H1 (cell line): ENCODE measurements around the gene A4GALT. TPM values are rescaled to one million over a fixed set of nuclear protein-coding genes. Genes with fewer than 3 reads are reported as not detected.

Experiments used
- CTCF ChIA-PET: fragments of 300-600 bp; sonication (Branson Sonifier 250); formaldehyde crosslinking; loops from one replicate; lab custom pipeline; 2021; ENCODE audit not compliant: partially characterized antibody; lab: Charles Lee
- POLR2A ChIA-PET: fragments of 300-600 bp; sonication (Branson Sonifier 250); formaldehyde crosslinking; loops from one replicate; lab custom pipeline; 2021; ENCODE audit warnings: inconsistent platforms; ENCODE audit not compliant: partially characterized antibody; lab: Charles Lee
- DNase-seq, 2 experiments: peaks; one replicate each; pipeline versions ENCODE4 v3.0.0 to v3.0.0-alpha.2; 2010 to 2022; ENCODE audit warnings: low spot score in 2 of 2, low read depth in 1 of 2, mixed read lengths in 1 of 2
- FAIRE-seq: peaks from 2 replicates; lab custom pipeline; 2011; peaks lifted over from hg19 to GRCh38; lab: Jason Lieb, UNC
- H2AFZ ChIP-seq: 2 replicates; pipeline ENCODE4 v1.8.1; 2012; ENCODE audit warnings: low read length, inconsistent platforms
- H2AK5ac ChIP-seq: 2 replicates; pipeline ENCODE4 v1.6.1; 2013; ENCODE audit warnings: low read depth, low read length
- H2BK120ac ChIP-seq: replicated peaks from 2 replicates; pipeline ENCODE3; 2013; ENCODE audit warnings: low read depth, low read length, inconsistent platforms
- H2BK12ac ChIP-seq: 2 replicates; pipeline ENCODE4 v1.6.1; 2013; ENCODE audit warnings: low read depth, low read length
- H2BK15ac ChIP-seq: 2 replicates; pipeline ENCODE4 v1.6.1; 2013; ENCODE audit warnings: low read length
- H2BK20ac ChIP-seq: 2 replicates; pipeline ENCODE4 v1.6.1; 2013; ENCODE audit warnings: low read length
- H2BK5ac ChIP-seq: 2 replicates; pipeline ENCODE4 v1.6.1; 2013; ENCODE audit warnings: low read depth, low read length
- H3K14ac ChIP-seq: 2 replicates; pipeline ENCODE4 v1.6.1; 2013; ENCODE audit warnings: inconsistent platforms; ENCODE audit not compliant: insufficient read length
- H3K18ac ChIP-seq: 2 replicates; pipeline ENCODE4 v1.6.1; 2013; ENCODE audit warnings: low read length; ENCODE audit errors: extremely low read depth
- H3K23ac ChIP-seq: 2 replicates; pipeline ENCODE4 v1.6.1; 2013; ENCODE audit warnings: inconsistent platforms; ENCODE audit not compliant: insufficient read length
- H3K23me2 ChIP-seq: 2 replicates; pipeline ENCODE4 v1.6.1; 2013; ENCODE audit warnings: low read depth, low read length
- H3K27ac ChIP-seq: 2 replicates; pipeline ENCODE4 v1.6.1; 2011; ENCODE audit warnings: low read depth, low read length, inconsistent platforms
- H3K27me3 ChIP-seq, 4 experiments: replicated peaks in 1 of 4; 1 replicate in 1 of 4; 2 replicates in 3 of 4; pipeline versions ENCODE4 v1.6.1 to v1.8.1; 2011 to 2013; ENCODE audit warnings: low read length in 3 of 4, mild to moderate bottlenecking in 3 of 4, inconsistent platforms in 2 of 4, mixed read lengths in 2 of 4, moderate library complexity in 1 of 4; ENCODE audit not compliant: control insufficient read depth in 3 of 4, insufficient read depth in 3 of 4; ENCODE audit errors: extremely low read depth in 1 of 4
- H3K36me3 ChIP-seq, 4 experiments: 2 replicates each; pipeline versions ENCODE4 v1.6.1 to v1.8.1; 2011 to 2013; ENCODE audit warnings: mild to moderate bottlenecking in 4 of 4, low read length in 3 of 4, moderate library complexity in 2 of 4, control low read depth in 1 of 4, inconsistent platforms in 1 of 4; ENCODE audit not compliant: insufficient read depth in 4 of 4, control insufficient read depth in 2 of 4
- H3K4ac ChIP-seq: replicated peaks from 2 replicates; pipeline ENCODE3; 2013; ENCODE audit warnings: low read length, low read depth, mixed read lengths, inconsistent platforms; ENCODE audit not compliant: insufficient read length
- H3K4me1 ChIP-seq, 4 experiments: replicated peaks in 1 of 4; 1 replicate in 1 of 4; 2 replicates in 3 of 4; pipeline versions ENCODE4 v1.6.1 to v1.8.1; 2011 to 2013; ENCODE audit warnings: low read length in 3 of 4, inconsistent platforms in 2 of 4, mixed read lengths in 1 of 4; ENCODE audit not compliant: insufficient read depth in 4 of 4, control insufficient read depth in 3 of 4
- H3K4me2 ChIP-seq, 2 experiments: 2 replicates each; pipeline versions ENCODE4 v1.6.1 to v1.8.1; 2011 to 2013; ENCODE audit warnings: low read depth in 2 of 2, low read length in 2 of 2, control low read depth in 1 of 2, inconsistent platforms in 1 of 2, mild to moderate bottlenecking in 1 of 2; ENCODE audit not compliant: insufficient read depth in 1 of 2
- H3K4me3 ChIP-seq, 4 experiments: fragments of 200-600, 300-600 bp in 1 of 4; sonication (generic), shearing (Covaris generic), sonication (Bioruptor Twin) in 1 of 4; 2 replicates each; pipeline versions ENCODE4 v1.5.1 to v1.8.1; 2011 to 2016; ENCODE audit warnings: low read length in 4 of 4, low read depth in 3 of 4, control low read depth in 2 of 4, inconsistent platforms in 2 of 4, mild to moderate bottlenecking in 2 of 4, mixed read lengths in 1 of 4, moderate library complexity in 1 of 4; ENCODE audit not compliant: insufficient read depth in 2 of 4; ENCODE audit errors: extremely low read depth in 1 of 4
- H3K56ac ChIP-seq: replicated peaks from 2 replicates; pipeline ENCODE3; 2013; ENCODE audit warnings: low read depth, mild to moderate bottlenecking, mixed read lengths, low read length, inconsistent platforms; ENCODE audit not compliant: insufficient read length
- H3K79me1 ChIP-seq: 2 replicates; pipeline ENCODE4 v1.6.1; 2013; ENCODE audit warnings: low read depth, low read length, control low read depth
- H3K79me2 ChIP-seq, 2 experiments: 2 replicates each; pipeline versions ENCODE4 v1.6.1 to v1.8.1; 2012 to 2013; ENCODE audit warnings: low read length in 2 of 2, mild to moderate bottlenecking in 2 of 2, inconsistent platforms in 1 of 2; ENCODE audit not compliant: insufficient read depth in 2 of 2, control insufficient read depth in 1 of 2
- H3K9ac ChIP-seq, 4 experiments: replicated peaks in 1 of 4; 1 replicate in 1 of 4; 2 replicates in 3 of 4; pipeline versions ENCODE4 v1.6.1 to v1.8.1; 2011 to 2013; ENCODE audit warnings: low read depth in 3 of 4, low read length in 3 of 4, control low read depth in 2 of 4, mild to moderate bottlenecking in 2 of 4, moderate library complexity in 2 of 4, inconsistent platforms in 1 of 4; ENCODE audit errors: extremely low read depth in 1 of 4
- H3K9me3 ChIP-seq, 2 experiments: 2 replicates each; pipeline versions ENCODE4 v1.6.1 to v1.8.1; 2012 to 2013; ENCODE audit warnings: mild to moderate bottlenecking in 2 of 2, moderate library complexity in 2 of 2, control low read depth in 1 of 2, inconsistent platforms in 1 of 2, low read depth in 1 of 2, low read length in 1 of 2, mixed read lengths in 1 of 2; ENCODE audit not compliant: insufficient read depth in 2 of 2
- H4K20me1 ChIP-seq, 2 experiments: replicated peaks in 1 of 2; 2 replicates each; pipeline versions ENCODE3 to v1.8.1; 2011 to 2013; ENCODE audit warnings: inconsistent platforms in 2 of 2, low read length in 2 of 2, mild to moderate bottlenecking in 1 of 2; ENCODE audit not compliant: insufficient read depth in 2 of 2, control insufficient read depth in 1 of 2
- H4K5ac ChIP-seq: 2 replicates; pipeline ENCODE4 v1.6.1; 2013; ENCODE audit warnings: low read length, low read depth, mixed read lengths, inconsistent platforms; ENCODE audit not compliant: insufficient read length
- H4K8ac ChIP-seq: 2 replicates; pipeline ENCODE4 v1.8.0; 2013; ENCODE audit warnings: mild to moderate bottlenecking, moderate library complexity, low read length, inconsistent platforms; ENCODE audit not compliant: insufficient read depth; ENCODE audit errors: extremely low read depth
- H4K91ac ChIP-seq: replicated peaks from 2 replicates; pipeline ENCODE3; 2013; ENCODE audit warnings: low read length, mixed read lengths, inconsistent platforms; ENCODE audit not compliant: insufficient read length
- BACH1 ChIP-seq: IDR thresholded peaks from 2 replicates; pipeline ENCODE4 v1.6.1; 2012; ENCODE audit warnings: low read length, improper control_type of control experiment
- CHD1 ChIP-seq: IDR thresholded peaks from 2 replicates; pipeline ENCODE4 v1.6.1; 2012; ENCODE audit warnings: low read depth, low read length, improper control_type of control experiment
- EGR1 ChIP-seq: IDR thresholded peaks from 2 replicates; pipeline ENCODE4 v1.6.1; 2011; ENCODE audit warnings: low read depth, low read length, borderline replicate concordance
- HDAC2 ChIP-seq, 2 experiments: fragments of 300-600 bp in 1 of 2; sonication (generic) in 1 of 2; IDR thresholded peaks; 2 replicates each; pipeline ENCODE4 v1.6.1; 2011 to 2012; ENCODE audit warnings: low read depth in 2 of 2, low read length in 2 of 2, mild to moderate bottlenecking in 2 of 2, moderate library complexity in 2 of 2, borderline replicate concordance in 1 of 2, inconsistent platforms in 1 of 2
- RFX5 ChIP-seq: IDR thresholded peaks from 2 replicates; pipeline ENCODE4 v1.6.1; 2011; ENCODE audit warnings: low read depth, low read length, improper control_type of control experiment, borderline replicate concordance
- SIX5 ChIP-seq: IDR thresholded peaks from 2 replicates; pipeline ENCODE4 v1.6.1; 2011; ENCODE audit warnings: mild to moderate bottlenecking, low read depth, low read length
- SP1 ChIP-seq: IDR thresholded peaks from 2 replicates; pipeline ENCODE4 v1.6.1; 2011; ENCODE audit warnings: low read depth, low read length
- SP2 ChIP-seq: IDR thresholded peaks from 2 replicates; pipeline ENCODE4 v1.6.1; 2012; ENCODE audit warnings: mild to moderate bottlenecking, low read length, inconsistent platforms
- SRF ChIP-seq: IDR thresholded peaks from 2 replicates; pipeline ENCODE4 v1.6.1; 2011; ENCODE audit warnings: mild to moderate bottlenecking, low read depth, low read length, moderate library complexity
- TBP ChIP-seq: IDR thresholded peaks from 2 replicates; pipeline ENCODE4 v1.6.1; 2011; ENCODE audit warnings: low read depth, low read length, improper control_type of control experiment
- TCF12 ChIP-seq: IDR thresholded peaks from 2 replicates; pipeline ENCODE4 v1.6.1; 2011; ENCODE audit warnings: low read depth, mild to moderate bottlenecking, low read length
- USF2 ChIP-seq: IDR thresholded peaks from 2 replicates; pipeline ENCODE4 v1.6.1; 2011; ENCODE audit warnings: low read length, improper control_type of control experiment
- YY1 ChIP-seq: IDR thresholded peaks from 2 replicates; pipeline ENCODE4 v1.6.1; 2011; ENCODE audit warnings: low read depth, mild to moderate bottlenecking, low read length
- WGBS, 2 experiments: shearing (Covaris generic) in 1 of 2; methylation state at CpG; one replicate each; pipeline versions ENCODE4 v1.1.6 to v1.1.7; 2013 to 2015; ENCODE audit warnings: low lambda C conversion rate in 2 of 2, mixed read lengths in 2 of 2, inconsistent platforms in 1 of 2, low coverage in 1 of 2, missing lambda C conversion rate in 1 of 2; ENCODE audit not compliant: insufficient replicate concordance in 2 of 2, insufficient coverage in 1 of 2, insufficient read length in 1 of 2; ENCODE audit errors: extremely low coverage in 1 of 2, missing lambda C conversion rate in 1 of 2; 5-methylcytosine and 5-hydroxymethylcytosine counted together
- polyA plus RNA-seq, 7 experiments: library from polyadenylated mRNA; depleted of rRNA in 3 of 7; stranded (reverse) in 5 of 7; unstranded in 2 of 7; fragments of >200 nt in 5 of 7; fragments of 200-250 nt in 2 of 7; gene quantifications; 1 replicate in 5 of 7; 2 replicates in 1 of 7; 4 replicates in 1 of 7; pipeline versions ENCODE4 v1.2.1 to v1.2.3, GENCODE V29; 2011 to 2013; ENCODE audit warnings: missing spikeins in 2 of 7, mixed read lengths in 2 of 7
- total RNA-seq: library from RNA; stranded (reverse); fragmentation: NEBNext Ultra II Directional; extraction: Animal tissue kit (Norgen Biotek cat#: 25700); gene quantifications from 2 replicates; pipeline ENCODE4 v1.2.1, GENCODE V29; 2021

The A4GALT gene
- total and polyA plus RNA-seq, 2 of the 8 experiments (the other 6 are each of a cell fraction or from before 2014, with no cell fraction given): 7.2 to 13.8 TPM

- no peak overlapping the region for H3K27ac ChIP-seq
- H2BK20ac ChIP-seq: no peak overlapping the region
- no peaks in the 10 kb centered on the region for H3K79me2 ChIP-seq
- no peak overlapping the region for H4K91ac ChIP-seq
- H2BK15ac ChIP-seq: 0 out of 2 replicates have a peak overlapping the region, but pooled peaks have one; percentile 46
- H2BK5ac ChIP-seq: peak overlapping the region; percentile 35; the same call in 1 of the 2 replicates
- H3K23ac ChIP-seq: no peak overlapping the region
- 0 out of 2 replicates have a peak, but pooled peaks cover 2% of the 10 kb centered on the region for H3K23me2 ChIP-seq
- DNase-seq (no peak), FAIRE-seq (no peak)
- H3K14ac ChIP-seq: no peak overlapping the region
- ChIA-PET CTCF (interaction anchor here (0.8 to 1.1 kb wide), 2 partner anchors 19 to 72 kb away, joined by 3 read pairs; no protein-coding TSS in a partner anchor), POLR2A (no interaction called here)
- H3K4me1 ChIP-seq: peaks cover 9 to 17% (median 14%) of the 10 kb centered on the region in 4 experiments; a peak in 6 of 7 replicates
- H2BK120ac ChIP-seq: no peak overlapping the region
- 92% methylated on average over 8 of the region's 8 CpGs; no CpG with 5 or more reads in 1 of the 2 experiments for WGBS, 2 experiments
- H3K9me3 ChIP-seq: no peaks in the 10 kb centered on the region
- H3K79me1 ChIP-seq: 0 out of 2 replicates have a peak, but pooled peaks cover 3% of the 10 kb centered on the region
- H3K4me2 ChIP-seq: no peak overlapping the region
- H3K4ac ChIP-seq: no peak overlapping the region
- no peak overlapping the region; the same call in 1 of the 2 replicates for H3K18ac ChIP-seq
- no peak overlapping the region for H4K8ac ChIP-seq
- no peak overlapping the region for H3K4me3 ChIP-seq
- peak overlapping the region; percentile 90; the same call in 1 of the 2 replicates for H2AK5ac ChIP-seq
- peaks cover 0 to 3% of the 10 kb centered on the region in 2 experiments for H4K20me1 ChIP-seq
- H2BK12ac ChIP-seq: 0 out of 2 replicates have a peak overlapping the region, but pooled peaks have one; percentile 68
- H3K56ac ChIP-seq: no peak overlapping the region
- H2AFZ ChIP-seq: no peak overlapping the region
- H4K5ac ChIP-seq: no peak overlapping the region
- H3K27me3 ChIP-seq: no peaks in the 10 kb centered on the region
- H3K36me3 ChIP-seq: no peaks in the 10 kb centered on the region
- H3K9ac ChIP-seq: no peak overlapping the region
- TF ChIP-seq USF2 (no peak), YY1 (no peak), EGR1 (no peak), RFX5 (no peak), HDAC2 (IDR thresholded peaks at IDR 0.05; ENCODE audit: borderline replicate concordance in 1 of 2, low read depth in 2 of 2, low read length in 2 of 2) (no peak), CHD1 (no peak), BACH1 (no peak), TCF12 (no peak), SRF (no peak), SP2 (no peak), SP1 (no peak), SIX5 (no peak), TBP (no peak)
Measured at GRCh38 chr22:42701694-42702093, 19.0 kb downstream of the A4GALT start.
